ENCODE results near the gene PLA2G2C.
"Not testable (repeated sequence)": the region's sequence is repeated elsewhere in the genome, so short reads cannot be mapped to it uniquely, and the experiment has no call there.

PLA2G2C gene, protein sequence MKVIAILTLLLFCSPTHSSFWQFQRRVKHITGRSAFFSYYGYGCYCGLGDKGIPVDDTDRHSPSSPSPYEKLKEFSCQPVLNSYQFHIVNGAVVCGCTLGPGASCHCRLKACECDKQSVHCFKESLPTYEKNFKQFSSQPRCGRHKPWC

DNA sequence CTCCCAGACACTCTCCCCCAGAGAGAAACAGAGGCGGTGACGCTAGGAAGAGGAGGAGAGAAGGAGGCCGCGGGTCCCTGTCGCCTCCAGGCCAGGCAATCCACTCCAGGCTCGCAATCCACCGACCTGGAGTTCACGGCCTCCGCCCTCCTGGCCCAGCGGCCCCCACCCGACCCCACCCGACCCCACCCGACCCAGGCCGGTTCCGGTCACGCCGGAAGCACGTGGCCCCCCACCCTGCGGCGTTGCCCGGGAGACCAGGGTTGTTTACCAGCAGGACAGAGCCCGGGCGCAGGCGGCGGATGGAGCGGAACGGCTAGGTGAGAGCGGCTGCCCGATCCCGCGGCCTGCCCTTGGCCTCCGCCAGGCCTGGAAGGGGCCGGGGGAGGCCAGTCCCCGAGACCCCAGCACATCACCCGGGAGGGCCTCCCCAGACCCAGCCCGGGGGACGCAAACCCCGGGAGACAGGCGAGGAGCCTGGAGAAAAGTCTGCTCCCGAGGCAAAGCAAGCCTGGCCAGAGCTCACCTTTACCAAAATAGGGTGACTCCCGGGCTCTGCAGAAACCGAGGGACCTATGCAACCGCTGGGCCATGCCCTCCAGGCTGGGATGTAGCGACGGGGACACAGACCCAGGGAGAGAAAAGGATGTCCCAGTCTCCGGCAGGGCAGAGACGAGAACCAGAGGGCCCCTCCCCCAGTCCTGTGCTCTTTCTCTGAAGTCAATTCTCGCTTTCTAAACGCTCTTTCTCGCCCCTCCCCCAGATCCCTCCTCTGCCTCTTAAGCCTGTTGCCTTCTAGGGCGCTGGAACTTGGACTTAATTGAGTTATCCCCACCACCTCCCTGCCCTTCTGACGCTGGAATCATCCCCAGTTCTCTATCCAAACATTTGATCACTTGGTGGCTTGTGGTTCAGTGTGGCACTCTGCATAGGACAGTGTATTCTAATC lies at the start of gene PLA2G2C, which contains the start of gene UBXN10:
TSS of gene PLA2G2C (minus strand) at position 685 of the 949 bp plus-strand sequence. CDS start 9,155 bp downstream, outside the sequence.
TSS of gene UBXN10 (plus strand) at position 263 of the 949 bp plus-strand sequence. CDS start 4,466 bp downstream, outside the sequence.
- DNase-seq, result peak; percentile 89

DNA sequence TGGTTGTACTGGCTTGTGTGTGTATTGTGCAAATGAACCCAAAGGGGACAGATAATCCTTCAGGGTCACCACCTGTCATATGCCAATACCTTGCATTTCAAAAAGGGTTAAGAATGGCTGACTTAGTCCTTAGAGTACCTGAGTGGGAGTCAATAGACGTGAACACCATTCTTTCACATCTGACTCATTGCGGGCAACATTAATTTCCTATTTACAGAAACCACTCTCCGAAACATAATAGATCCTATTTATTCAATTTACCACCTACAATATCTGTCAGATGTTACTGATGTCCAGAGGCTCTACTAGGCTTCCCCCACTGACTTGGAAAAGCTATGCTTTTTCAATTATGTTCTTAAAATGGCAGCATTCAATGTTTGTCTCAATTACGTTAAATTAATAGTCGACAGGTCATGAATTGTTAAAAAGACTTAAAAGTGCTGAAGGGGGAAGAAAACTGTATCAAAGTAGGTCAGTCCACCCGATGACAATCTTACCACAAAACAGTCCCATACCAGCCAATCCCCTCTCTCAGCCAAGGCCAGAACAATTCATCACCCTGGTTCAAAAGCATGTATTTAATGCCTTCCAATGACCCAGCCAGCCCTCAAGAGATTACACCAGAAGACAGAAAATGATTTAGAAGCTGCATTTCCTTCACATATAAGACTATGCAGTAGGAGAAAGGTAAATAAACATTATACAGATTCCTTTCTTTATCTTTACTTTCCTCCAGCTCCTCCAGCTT lies 48.6 kb upstream of the PLA2G2C start:
- DNase-seq, result no peak

DNA sequence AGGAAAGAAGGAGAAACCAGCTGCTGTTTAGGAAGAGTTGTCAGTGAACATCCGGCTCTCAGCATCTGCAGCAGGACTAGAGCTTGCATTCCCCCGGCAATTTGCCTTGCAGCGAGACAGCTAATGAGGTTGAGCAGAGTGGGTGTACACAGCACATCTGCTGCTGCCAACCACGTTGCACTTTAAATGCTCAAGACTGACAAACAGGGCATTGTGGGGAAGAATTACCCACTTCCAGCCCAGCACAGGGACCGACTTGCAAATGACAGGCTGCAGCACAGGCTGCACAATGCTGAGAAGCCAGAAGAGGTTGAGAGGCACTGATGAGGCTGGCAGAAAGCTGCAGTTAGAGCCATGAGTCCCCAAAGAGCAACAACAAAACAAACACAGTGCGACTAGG lies 47.5 kb upstream of the PLA2G2C start:
- no peak for DNase-seq

DNA sequence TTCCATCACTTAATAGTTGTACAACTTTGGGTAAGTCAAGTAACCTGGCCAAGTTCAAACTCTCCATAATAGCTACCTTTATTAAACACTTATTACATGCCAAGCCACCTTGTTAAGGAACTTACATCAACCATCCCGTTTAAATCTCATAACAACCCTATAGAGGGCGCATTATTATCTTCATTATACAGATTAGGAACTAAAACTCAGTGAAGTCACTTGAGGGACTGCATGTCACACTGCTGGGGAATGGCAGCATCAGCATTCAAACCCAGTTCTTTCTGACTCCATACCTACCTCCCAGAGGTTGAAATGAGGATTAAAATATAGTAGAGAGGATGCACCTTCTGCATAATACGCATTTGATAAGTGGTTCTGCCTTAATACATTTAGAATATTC lies 47.1 kb upstream of the PLA2G2C start:
- no peak for DNase-seq

DNA sequence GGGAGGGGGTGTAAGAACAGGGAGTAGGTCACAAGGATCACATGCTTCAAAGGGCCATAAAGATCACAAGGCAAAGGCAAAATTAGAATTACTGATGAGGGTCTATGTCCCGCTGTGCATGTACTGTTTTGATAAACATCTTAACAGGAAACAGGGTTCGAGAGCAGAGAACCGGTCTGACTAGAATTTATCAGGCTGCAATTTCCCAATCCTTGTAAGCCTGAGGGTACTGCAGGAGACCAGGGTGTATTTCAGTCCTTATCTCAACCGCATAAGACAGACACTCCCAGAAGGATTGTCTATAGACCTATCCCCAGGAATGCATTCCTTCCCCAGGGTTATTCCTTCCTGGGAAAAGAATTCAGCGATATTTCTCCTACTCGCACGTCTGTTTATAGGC lies 46.2 kb upstream of the PLA2G2C start:
- not testable (repeated sequence) for DNase-seq

DNA sequence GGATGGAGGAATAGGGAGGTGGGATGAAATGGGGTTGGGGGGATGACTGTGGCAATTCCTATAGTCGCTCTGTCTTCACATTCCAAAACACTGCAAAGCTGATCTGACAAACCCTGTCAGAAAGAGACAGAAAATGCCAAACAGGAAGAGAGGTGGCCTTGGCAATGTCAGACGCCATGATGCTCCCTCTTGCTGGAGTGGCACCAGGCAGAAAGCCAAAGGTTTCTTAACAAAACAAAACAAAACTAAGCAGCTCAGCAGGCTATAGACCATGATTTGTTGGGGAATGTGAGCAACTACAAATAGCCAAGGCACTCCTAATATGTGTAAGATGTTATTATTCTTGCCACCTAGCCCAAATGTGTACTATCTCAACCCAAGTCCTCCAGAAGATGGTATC lies 42.9 kb upstream of the PLA2G2C start:
- DNase-seq, result no peak

DNA sequence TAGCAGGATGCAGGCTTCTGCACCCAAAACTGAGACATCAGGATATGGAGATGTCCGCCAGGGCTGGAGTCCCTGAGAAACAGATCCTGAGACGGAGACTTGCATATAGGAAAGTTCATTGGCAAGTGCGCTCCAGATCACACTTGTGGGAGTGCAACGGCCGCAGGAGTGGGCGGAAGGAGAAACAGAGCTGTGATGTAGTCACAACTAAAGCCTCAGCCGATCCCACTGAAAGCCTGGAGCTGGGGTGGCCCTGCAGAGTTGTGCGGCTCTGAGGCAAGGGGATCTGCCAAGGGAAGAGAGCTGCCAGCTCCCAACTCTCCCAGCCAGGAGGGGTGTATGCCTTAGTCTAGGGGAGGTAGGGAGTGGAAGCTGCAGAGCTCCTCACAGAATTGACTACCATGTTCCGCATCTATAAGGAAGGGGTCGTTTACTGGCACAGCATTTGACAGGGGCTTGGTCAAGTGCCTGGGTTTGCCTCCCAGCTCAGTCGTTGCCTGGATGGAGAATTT lies 42.1 kb upstream of the PLA2G2C start:
- no peak for DNase-seq

DNA sequence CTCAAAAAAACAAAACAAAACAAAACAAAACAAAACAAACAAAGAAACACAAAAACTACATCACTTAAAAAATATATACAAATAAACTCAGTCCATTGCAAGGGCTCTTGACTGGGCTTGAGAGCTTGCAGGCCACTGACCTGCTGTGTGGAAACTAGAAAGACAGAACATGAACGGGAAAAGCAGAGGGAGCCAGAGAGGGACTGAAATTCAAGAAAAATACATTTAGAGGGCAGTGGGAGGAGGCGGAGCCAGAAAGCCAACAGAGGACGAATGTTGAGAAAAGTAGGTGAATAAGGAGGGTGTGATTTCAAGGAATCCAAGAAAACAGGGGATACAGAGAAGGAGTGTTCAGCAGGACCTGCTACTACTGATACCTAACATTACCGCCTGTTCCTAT lies 41.4 kb upstream of the PLA2G2C start:
- no peak for DNase-seq

DNA sequence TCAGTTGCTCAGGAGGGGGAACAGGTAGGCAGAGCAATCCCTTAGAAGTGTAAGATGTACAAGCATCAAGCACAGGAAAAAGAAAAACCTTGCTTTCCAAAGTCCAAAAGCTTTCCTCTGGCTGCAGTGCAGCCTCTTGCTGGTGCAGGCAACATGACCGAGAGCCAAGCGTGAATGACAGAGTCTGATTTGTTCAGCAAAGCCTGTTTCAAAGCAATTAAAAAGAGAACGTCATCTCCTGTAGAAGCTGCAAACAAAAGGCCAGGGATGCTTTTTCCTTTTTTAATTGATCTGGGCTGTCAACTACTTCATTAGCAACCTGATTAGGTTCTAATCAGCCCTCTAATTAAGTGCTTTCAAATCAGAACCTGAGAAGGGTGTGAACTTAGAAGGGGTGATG lies 38.2 kb upstream of the PLA2G2C start:
- no peak for DNase-seq

DNA sequence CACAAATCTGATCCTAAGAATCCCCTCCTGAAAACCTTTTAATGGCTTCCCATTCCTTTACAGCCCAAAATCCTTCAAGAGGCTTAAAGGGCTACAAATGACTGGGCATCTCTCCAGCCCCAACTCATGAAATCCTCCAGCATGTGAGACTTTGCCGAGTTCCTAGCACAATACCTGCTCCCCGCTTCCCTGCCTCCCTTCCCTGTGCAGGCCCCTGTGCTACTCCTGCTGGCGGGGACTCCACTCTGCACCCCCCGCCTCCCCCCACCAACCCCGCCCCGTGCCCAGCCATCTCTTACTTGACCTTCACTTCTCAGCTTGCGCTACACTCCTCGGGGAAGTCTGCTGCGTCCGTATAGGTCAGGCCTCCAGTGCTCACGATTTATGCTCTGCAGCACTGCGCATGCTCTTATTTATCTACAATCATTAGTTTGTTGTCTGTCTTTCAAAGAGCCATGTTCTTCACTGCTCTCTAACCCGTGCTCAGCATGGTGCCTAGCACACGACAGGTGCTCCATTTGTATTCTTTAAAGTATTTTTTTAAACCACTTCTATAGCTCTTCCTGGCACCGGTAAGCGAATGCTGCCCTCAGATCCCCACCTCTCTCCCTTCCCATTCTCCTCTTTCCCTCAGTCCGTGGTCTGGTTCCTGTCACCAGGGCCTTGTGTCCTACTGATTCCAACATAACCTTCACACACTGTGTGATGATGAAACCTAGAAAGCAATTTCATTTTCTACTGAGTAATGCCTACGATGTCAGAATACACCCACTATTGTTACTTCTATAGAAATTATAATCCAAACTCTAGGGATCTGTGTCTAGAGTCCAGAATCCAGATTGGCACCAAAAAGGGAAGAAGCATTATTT lies 37.5 kb upstream of the PLA2G2C start:
- no peak for DNase-seq

DNA sequence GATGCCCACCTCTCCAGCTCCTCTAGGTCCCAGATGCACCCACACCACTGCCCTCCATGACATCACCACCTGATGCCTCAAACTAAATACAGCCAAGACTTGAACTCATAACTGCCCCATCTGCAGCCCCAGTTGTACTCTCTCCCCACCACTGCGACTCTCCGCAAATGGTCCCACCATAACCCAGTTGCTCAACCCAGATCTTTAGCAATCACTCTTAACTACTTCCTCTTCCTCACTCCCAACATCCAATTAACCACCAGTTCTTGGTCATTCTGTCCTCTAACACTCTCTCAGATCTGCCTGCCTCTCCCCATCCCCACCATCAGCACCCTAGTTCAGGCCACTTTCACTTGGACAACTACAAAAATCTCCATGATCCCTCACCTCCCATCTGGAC lies 36.8 kb upstream of the PLA2G2C start:
- DNase-seq, result no peak

DNA sequence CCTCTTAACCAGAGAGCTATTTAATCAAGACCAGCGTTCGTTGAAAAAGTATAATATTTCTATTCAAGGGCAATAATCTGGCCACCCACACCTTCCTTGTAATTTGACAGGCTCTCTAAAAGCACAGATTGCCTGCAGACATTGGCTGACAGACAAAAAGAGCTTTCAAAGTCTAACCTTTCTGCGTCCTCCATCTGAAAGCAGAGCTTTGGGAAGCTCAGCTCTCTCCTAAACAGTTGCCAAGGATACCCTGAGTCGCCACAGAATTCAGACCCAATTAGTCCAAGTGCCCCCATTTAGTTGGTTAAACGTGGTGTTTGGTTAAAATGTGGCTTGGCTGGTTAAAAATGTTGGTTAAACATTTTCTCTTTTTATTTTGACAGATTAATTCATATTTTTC lies 33.7 kb upstream of the PLA2G2C start:
- no peak for DNase-seq

DNA sequence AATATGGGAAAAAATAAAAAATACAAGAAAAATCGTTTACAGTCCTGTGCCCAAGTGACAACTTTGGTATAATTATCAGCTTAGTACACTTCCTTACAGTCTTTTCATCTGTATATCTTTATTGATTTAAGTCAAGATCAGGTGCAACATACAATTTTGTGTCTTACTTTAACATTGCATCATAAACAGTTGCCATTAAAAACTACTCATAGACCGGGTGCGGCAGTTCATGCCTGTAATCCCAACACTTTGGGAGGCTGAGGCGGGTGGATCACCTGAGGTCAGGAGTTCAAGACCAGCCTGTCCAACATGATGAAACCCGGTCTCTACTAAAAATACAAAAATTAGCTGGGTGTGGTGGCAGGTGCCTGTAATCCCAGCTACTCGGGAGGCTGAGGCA lies 32.7 kb upstream of the PLA2G2C start:
- not testable (repeated sequence) for DNase-seq

DNA sequence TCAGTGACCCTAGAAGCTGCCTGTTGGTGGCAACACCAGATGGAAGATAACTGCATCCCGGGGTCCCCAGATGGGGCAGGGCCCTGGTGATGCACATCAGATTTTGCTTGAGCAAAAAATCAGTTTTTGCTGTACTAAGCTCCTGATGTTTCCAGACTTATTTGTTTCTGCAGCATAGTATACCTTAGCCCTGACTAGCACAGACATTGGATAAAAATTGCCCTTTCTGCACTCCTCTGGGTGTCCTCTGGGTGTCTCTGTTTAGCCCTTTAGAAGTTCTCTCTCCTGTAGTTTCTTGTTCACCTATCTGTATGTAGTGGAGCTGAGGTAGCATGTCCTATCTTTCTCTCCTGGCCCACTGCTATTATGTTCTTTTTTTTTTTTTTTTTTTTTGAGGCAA lies 30.3 kb upstream of the PLA2G2C start:
- DNase-seq, result peak; percentile 13

DNA sequence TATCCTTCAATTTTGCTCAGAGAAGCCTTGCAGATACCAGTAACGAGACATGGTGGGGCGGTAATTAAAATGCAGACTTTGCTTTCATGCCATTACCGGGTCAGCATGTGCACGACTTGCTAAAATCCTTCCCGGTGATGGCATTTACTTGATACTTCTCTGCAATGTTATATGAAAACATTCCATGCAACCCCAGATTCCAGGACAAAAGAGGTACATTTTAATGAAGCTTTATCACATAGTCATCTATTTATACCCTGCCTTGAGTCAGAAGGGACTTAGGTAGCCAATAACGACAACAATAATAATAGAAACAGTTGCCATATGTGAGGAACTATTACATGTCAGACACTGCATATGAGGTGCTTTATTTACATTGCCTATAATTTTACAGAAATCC lies 29.4 kb upstream of the PLA2G2C start:
- no peak for DNase-seq

DNA sequence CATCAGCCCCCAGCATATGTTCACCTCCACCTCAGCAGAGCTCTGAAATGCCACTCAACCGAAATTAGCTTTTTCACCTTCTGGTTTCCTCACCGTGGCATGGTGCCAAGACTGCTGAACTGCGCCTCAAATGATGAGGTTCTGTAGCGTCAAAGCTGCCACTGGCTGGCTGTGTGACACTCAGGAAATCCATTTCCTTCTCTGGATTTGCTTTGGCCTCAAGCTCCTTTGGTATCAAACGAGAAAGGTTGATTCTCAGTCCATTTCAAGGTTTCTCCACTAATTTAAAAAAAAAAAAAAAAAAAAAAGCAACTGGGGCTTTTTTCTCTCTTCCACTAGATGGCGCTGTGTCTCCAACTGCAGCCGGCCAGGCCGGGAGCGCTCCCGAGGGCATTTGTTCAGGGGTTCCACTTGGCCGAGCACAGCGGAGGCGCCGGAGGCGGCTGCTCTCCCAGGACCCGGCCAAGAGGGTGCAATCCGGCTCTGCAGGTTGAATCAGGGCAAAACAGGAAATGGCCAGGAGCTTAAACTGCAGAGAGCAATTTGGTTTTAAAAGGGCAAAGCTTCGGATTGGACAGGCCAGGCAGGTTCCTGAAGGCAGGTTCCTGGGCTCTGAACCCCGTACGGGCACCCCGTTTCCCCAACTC lies 26.5 kb upstream of the PLA2G2C start:
- peak; percentile 65 for DNase-seq

DNA sequence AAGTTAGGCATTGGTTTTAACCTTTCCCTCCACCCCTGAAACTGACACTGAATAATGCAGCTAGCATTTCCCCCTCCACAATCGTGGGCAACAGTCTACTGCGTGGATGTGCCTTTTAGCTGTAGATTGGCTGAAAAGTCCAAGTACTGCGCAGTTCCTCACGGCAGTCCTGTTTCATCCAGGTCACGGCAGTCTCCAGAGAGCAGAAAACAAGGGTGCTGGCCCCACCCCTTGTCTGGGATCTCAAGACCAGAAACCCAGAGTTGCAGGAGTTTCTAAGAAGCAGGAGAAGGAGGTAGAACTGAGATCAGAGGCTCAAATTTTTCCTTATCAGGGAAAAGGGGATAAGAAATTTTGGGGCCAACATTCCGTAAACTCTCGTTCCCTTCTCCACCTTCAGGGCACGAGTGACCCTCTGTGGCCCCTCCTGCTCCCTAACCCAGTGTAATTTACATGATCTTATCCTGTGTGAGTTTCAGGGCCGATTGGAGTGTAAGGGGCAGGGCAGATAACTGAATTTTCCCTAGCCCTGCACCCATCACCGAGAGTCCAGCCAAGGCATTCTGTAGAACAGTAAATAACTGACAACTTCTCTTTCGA lies 25.9 kb upstream of the PLA2G2C start:
- no peak for DNase-seq

DNA sequence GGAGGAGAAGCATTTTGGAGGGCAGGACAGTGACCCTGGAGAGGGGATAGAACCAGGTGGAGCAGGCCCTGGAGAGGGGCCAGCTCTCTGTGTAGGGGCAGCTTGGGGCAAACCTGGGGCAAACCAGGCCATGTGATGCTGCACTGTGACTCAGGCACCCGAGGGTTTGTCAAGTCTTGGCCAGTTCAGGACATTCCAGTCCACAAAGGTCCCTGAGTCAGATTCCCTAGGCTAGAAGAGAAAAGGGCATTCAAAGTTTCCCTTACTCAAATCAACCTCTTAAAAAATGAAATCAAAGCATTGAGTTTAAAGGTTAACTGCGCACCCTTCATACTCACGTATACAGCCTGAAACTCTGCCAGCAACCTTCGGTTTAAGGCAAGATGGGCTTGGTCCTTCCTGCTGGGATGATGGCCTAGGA lies 25.2 kb upstream of the PLA2G2C start:
- no peak for DNase-seq

DNA sequence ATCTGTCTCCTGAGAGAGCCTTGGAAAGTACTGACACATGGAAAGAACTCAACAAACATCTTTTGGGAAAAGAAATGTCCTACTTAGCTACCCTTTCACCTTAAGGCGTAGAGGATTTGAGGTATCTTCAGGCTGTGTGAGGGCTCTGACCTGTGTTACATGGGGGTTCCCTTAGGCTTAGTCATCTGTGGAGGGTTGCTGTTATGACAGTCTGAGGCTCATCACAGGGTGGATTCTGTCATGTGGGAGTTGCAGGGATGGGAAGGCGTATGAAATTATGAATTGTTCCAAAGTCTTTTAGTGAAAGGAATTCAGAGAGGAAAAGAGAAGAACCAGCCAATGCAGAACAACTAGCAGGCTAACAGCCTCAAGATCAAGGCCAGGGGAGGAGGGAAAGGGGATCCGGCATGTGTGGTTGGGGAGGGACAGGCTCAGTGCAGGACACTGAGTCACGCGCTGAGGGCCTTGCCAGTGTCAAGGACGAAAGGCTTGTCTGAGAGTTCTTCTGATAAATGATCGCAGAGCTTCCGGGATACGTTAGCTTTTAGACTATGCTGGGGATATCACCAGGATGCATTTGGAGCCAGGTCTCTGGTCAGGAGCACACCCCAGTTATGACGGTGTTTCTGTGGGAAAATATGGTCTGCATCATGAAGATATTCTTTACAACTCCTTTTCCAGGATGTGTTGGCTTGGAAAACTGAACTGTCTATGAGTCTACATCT lies 24.6 kb upstream of the PLA2G2C start:
- DNase-seq, result no peak

DNA sequence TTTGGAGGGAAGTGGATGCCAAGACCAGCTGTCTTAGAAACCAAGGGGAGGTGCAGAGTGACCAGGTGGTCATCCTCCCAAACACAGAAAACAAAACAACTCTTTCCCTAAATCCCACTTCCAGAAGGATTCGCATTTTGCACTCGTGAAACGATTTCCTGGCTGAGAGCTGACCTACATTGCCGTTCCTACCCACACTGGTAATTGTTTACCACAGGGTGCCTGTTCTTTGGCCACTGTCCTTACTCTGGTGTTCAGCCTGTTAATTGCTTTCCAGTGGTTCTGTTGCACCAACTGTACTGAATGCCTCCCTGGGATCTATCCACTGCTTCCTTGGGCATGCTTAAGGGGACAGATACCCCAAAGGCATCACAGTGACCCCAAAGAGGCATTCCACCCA lies 23.2 kb upstream of the PLA2G2C start:
- no peak for DNase-seq

DNA sequence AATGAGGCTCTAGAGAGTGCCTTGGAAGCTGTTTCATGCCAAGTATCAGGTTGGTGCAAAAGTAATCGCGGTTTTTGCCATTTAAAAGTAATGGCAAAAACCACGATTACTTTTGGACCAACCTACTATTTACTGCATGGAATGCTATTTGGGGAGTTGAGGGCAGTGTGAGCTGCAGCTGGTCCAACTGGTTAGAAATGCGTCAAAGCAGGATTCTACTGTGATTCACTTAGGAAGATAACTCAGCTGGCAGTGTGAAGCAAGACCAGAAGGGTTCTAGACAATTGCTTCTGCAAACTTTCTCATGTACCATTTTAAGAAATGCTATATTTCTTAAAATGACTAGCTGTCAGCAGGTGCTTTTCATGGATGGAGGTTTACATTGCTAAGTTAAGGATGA lies 21.2 kb upstream of the PLA2G2C start:
- DNase-seq, result no peak
